ENCODE data around the gene MYOM1. TPM values are rescaled to one million over a fixed set of nuclear protein-coding genes. Genes with fewer than 3 reads are reported as not detected.

MYOM1 gene
- total RNA-seq, 1 donor from 2014 or later: 2.0 TPM

DNA sequence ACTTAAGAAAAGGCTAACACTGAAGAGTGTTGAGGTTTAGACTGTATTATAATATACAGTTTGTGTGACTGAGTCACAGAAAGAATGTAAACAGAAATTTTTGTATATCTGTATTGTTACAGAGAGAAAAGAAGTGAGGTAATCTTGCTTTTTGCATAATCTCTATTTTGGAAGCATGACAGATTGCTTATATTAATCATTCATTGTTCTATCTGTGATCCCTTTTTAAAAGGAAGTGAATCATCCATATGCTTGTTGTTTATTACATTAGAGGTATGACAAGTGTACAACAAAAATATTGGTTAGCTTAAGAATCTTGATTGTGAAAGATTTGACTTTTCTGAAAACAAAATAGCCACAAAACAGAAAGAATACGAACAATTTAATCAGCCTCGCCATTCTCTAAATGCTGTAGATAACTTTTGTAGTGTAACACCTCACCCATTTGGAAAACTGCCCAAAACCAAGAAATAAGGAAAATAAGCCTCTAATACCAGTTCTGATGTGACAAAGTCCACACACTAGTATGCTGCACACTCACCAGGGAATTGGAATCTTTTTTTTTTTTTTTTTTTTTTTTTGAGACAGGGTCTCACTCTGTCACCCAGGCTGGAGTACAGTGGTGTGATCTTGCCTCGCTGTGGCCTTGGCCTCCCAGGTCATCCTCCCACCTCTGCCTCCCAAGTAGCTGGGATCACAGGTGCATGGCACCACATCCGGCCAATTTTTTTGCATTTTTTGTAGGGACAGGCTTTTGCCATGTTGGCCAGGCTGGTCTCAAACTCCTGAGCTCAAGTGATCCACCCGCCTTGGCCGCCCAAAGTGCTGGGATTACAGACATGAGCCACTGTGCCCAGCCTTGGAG lies 115.3 kb downstream of the MYOM1 start:
- Mint-ChIP-seq H3K4me3 (no peak overlapping the region), H3K27ac (peak overlapping the region; percentile 42), H3K4me1 (ENCODE audit: unreplicated experiment) (peaks cover 15% of the 10 kb centered on the region), H3K27me3 (no peaks in the 10 kb centered on the region), H3K36me3 (no peaks in the 10 kb centered on the region), H3K9me3 (no peaks in the 10 kb centered on the region)
- TF ChIP-seq, protein P1, sequence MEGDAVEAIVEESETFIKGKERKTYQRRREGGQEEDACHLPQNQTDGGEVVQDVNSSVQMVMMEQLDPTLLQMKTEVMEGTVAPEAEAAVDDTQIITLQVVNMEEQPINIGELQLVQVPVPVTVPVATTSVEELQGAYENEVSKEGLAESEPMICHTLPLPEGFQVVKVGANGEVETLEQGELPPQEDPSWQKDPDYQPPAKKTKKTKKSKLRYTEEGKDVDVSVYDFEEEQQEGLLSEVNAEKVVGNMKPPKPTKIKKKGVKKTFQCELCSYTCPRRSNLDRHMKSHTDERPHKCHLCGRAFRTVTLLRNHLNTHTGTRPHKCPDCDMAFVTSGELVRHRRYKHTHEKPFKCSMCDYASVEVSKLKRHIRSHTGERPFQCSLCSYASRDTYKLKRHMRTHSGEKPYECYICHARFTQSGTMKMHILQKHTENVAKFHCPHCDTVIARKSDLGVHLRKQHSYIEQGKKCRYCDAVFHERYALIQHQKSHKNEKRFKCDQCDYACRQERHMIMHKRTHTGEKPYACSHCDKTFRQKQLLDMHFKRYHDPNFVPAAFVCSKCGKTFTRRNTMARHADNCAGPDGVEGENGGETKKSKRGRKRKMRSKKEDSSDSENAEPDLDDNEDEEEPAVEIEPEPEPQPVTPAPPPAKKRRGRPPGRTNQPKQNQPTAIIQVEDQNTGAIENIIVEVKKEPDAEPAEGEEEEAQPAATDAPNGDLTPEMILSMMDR (conservative IDR thresholded peaks at IDR 0.05): no peak
- DNase-seq (ENCODE audit: extremely low spot score, unreplicated experiment): no peak

DNA sequence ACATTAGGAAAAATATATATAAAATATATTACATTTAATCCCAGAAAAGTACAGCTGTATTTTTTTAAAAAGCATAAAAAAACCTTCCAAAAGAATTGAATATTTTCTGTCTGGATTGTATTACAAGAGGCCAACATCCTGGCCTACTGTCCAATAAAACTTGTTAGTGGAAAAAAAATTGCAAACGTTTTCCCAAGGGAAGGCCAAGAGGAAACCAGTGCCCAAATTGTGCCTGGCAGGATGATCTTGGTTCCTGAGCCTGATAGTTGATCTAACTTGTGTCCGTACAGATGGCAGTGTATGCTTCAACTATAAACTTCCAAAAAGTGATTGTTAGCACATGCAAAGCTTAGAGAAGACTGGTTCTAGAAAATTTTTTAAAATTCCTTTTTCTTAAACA lies 116.2 kb downstream of the MYOM1 start:
- no peaks in the 10 kb centered on the region for H3K36me3 Mint-ChIP-seq
- H3K4me1 Mint-ChIP-seq (ENCODE audit: unreplicated experiment): peaks cover 15% of the 10 kb centered on the region
- H3K4me3 Mint-ChIP-seq: no peak overlapping the region
- TF ChIP-seq, protein P1 (conservative IDR thresholded peaks at IDR 0.05): no peak
- H3K9me3 Mint-ChIP-seq: no peaks in the 10 kb centered on the region
- DNase-seq (ENCODE audit: extremely low spot score, unreplicated experiment): no peak
- no peaks in the 10 kb centered on the region for H3K27me3 Mint-ChIP-seq
- H3K27ac Mint-ChIP-seq: no peak overlapping the region

DNA sequence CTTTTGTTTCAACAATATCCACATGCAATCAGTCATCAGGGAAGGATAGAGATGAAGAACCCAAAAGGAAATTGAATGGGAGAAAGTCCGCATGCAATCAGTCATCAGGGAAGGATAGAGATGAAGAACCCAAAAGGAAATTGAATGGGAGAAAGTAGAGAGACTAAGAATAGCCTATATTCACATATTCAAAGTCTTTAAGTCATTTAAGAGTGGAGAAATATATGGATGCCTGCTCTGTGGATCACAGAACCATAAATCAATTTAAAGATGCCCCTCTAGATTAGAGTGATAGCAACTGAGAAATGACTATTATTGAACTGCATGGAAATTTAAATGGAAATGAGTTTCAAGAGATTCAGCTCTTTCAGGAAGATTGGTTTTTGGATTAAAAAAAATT lies 116.8 kb downstream of the MYOM1 start:
- TF ChIP-seq, protein P1 (conservative IDR thresholded peaks at IDR 0.05): no peak
- H3K4me3 Mint-ChIP-seq: no peak overlapping the region
- DNase-seq (ENCODE audit: extremely low spot score, unreplicated experiment): no peak
- no peaks in the 10 kb centered on the region for H3K27me3 Mint-ChIP-seq
- no peaks in the 10 kb centered on the region for H3K9me3 Mint-ChIP-seq
- H3K36me3 Mint-ChIP-seq: no peaks in the 10 kb centered on the region
- no peak overlapping the region for H3K27ac Mint-ChIP-seq
- peaks cover 14% of the 10 kb centered on the region for H3K4me1 Mint-ChIP-seq (ENCODE audit: unreplicated experiment)

DNA sequence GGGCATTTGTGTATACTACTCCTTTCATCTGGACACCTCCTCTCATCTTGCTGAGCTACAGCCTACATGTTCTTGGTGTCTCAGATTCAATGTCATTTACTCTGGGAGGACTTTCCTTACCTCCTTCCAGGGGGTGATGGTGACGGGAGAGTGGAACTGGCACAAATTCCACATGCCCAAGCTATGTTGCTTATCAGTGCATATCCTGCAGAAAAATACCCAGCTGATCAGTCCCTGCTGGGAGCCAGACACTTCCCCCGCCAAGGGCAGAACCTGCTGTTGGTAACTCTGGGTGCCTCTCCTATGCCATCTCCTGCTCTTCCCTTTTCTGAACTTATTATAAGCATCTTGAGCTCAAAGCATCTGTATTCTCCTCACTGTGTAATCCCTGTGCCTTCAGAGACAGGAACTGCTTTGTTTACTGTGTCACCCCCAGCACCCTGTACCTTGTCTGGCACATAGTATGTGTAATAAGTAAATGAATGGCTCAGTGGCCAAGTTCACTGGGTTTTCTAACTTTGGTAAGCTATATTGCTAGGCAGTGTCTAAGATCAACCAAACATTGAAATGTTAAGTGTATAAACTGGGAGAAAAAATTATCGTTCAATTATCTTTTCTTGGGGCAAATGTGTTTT lies 119.2 kb downstream of the MYOM1 start:
- TF ChIP-seq, protein P1 (conservative IDR thresholded peaks at IDR 0.05): no peak
- Mint-ChIP-seq H3K27me3 (peaks cover 1% of the 10 kb centered on the region), H3K27ac (no peak overlapping the region), H3K4me3 (no peak overlapping the region), H3K4me1 (ENCODE audit: unreplicated experiment) (peaks cover 10% of the 10 kb centered on the region), H3K9me3 (no peaks in the 10 kb centered on the region), H3K36me3 (no peaks in the 10 kb centered on the region)
- DNase-seq (ENCODE audit: extremely low spot score, unreplicated experiment): no peak

DNA sequence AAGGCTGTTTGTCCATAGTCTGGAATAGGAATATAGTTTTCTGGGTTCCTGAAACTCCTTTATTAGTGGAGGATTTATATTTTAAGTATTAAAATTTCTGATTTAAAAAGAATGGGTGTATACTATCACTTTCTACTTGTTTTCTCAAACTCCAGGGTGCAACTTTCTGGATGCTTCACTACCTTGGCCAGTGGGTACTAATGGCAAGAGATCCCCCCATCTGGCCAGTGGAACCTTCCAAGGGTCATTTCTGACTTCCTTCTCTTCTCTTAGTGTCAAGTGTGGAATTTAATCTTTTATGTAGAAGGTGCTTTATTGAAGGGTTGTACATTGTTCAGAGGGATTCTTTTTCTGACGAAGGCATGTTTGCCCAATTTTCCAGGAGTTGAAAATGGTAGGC lies 120.4 kb downstream of the MYOM1 start:
- no peak for DNase-seq (ENCODE audit: extremely low spot score, unreplicated experiment)
- no peaks in the 10 kb centered on the region for H3K9me3 Mint-ChIP-seq
- peaks cover 8% of the 10 kb centered on the region for H3K4me1 Mint-ChIP-seq (ENCODE audit: unreplicated experiment)
- no peak overlapping the region for H3K4me3 Mint-ChIP-seq
- no peaks in the 10 kb centered on the region for H3K36me3 Mint-ChIP-seq
- TF ChIP-seq, protein P1 (conservative IDR thresholded peaks at IDR 0.05): no peak
- no peak overlapping the region for H3K27ac Mint-ChIP-seq
- peaks cover 3% of the 10 kb centered on the region for H3K27me3 Mint-ChIP-seq
